Activated naive CD4-positive, alpha-beta T cell treated with anti-CD3 and anti-CD28 coated beads, Interleukin-2, amount 10 ng/mL, durations not matched to agents 7 days and 5 days (primary cell): ENCODE measurements around the gene RPRD1A.
"Not testable (repeated sequence)": the region's sequence is repeated elsewhere in the genome, so short reads cannot be mapped to it uniquely, and the experiment has no call there.

Source experiments
- CTCF ChIA-PET: fragments of 350-600 bp; sonication (Branson Sonifier 250); formaldehyde crosslinking; loops from one replicate; lab custom pipeline; 2021; ENCODE audit warnings: antibody characterized with exemption; lab: Charles Lee
- DNase-seq: peaks from one replicate; pipeline ENCODE4 v3.0.0-alpha.2; 2020
- H3K27ac Mint-ChIP-seq: one replicate; pipeline ENCODE4 v1.8.0; 2021; ENCODE audit warnings: mild to moderate bottlenecking, moderate library complexity, mixed read lengths
- H3K27me3 Mint-ChIP-seq: one replicate; pipeline ENCODE4 v1.8.0; 2021; ENCODE audit warnings: mild to moderate bottlenecking, mixed read lengths
- H3K36me3 Mint-ChIP-seq: one replicate; pipeline ENCODE4 v1.8.0; 2021; ENCODE audit warnings: mixed read lengths
- H3K4me1 Mint-ChIP-seq: one replicate; pipeline ENCODE4 v1.8.0; 2021; ENCODE audit warnings: mixed read lengths
- H3K4me3 Mint-ChIP-seq: one replicate; pipeline ENCODE4 v1.8.0; 2021; ENCODE audit warnings: mild to moderate bottlenecking, moderate library complexity, mixed read lengths
- H3K9me3 Mint-ChIP-seq: one replicate; pipeline ENCODE4 v1.8.0; 2021; ENCODE audit warnings: mixed read lengths

The RPRD1A gene

DNA sequence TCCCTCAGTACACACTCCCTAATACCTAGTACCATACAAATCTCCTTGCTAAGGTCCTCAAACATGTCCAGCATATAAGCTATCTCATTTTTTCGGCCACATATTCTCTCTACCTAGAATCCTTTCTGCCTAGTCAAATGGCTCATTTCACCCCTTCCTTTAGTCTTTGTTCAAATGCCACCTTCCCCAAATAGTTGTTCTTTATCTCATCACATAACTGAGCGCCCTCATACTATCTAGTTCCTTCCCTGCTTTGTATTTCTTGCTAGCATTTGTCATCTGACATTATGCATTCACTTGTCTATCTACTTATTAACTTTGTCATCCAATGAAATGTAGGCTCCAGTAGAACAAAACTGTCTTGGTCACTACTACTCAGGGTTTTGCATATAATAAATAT lies 35.5 kb downstream of the RPRD1A start:
- Mint-ChIP-seq H3K36me3 (peaks cover 22% of the 10 kb centered on the region), H3K27me3 (no peaks in the 10 kb centered on the region), H3K4me3 (no peak overlapping the region), H3K9me3 (peaks cover under 1% of the 10 kb centered on the region), H3K4me1 (peaks cover 28% of the 10 kb centered on the region), H3K27ac (no peak overlapping the region)
- no peak for DNase-seq
- CTCF ChIA-PET, result no interaction called here

DNA sequence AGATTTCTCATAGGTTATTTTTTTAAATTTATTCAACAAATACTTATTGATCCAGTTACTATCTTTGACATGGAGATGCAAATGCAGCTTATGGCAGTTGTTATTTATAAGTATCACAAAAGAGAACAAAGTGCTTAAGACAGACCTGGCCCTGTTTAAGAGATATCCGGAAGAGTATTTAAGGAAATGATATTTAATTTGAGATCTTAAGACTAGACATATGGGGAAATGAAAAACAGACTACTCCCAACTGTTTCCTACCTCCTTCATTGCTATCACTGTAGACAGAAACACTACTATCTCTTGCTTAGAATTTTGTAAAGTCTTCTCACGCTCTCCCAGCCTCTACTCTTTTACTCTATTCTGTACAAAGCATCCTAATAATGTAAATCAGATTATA lies 36.0 kb downstream of the RPRD1A start:
- no peak overlapping the region for H3K4me3 Mint-ChIP-seq
- H3K36me3 Mint-ChIP-seq, result peaks cover 22% of the 10 kb centered on the region
- H3K4me1 Mint-ChIP-seq, result peaks cover 28% of the 10 kb centered on the region
- CTCF ChIA-PET, result no interaction called here
- no peak for DNase-seq
- no peaks in the 10 kb centered on the region for H3K9me3 Mint-ChIP-seq
- no peaks in the 10 kb centered on the region for H3K27me3 Mint-ChIP-seq
- no peak overlapping the region for H3K27ac Mint-ChIP-seq

DNA sequence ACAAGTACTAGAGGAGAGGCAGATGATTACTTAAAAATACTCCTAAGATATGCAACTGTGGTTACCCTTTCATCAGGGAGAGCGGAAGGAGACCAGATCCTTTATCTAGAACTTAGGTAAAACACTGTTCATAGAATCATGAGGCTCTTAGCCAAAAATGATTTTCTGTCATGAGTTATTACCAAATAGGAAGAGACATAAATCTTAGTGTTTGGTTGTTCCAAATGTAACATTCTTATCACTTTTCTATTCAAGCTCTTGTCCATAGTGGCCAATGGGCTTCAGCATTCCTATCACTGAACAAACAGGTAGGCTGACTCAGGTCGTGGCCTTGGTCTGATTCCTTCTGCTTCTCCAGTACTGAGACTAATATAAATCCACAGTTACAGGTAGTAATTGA lies 38.5 kb downstream of the RPRD1A start:
- CTCF ChIA-PET, result interaction anchor here (1.3 kb wide), 1 partner anchor 11 kb away, joined by 4 read pairs; no protein-coding TSS in a partner anchor
- Mint-ChIP-seq H3K9me3 (no peaks in the 10 kb centered on the region), H3K27me3 (no peaks in the 10 kb centered on the region), H3K27ac (peak overlapping the region; percentile 69), H3K4me1 (peaks cover 25% of the 10 kb centered on the region), H3K4me3 (no peak overlapping the region), H3K36me3 (peaks cover 29% of the 10 kb centered on the region)
- no peak for DNase-seq

DNA sequence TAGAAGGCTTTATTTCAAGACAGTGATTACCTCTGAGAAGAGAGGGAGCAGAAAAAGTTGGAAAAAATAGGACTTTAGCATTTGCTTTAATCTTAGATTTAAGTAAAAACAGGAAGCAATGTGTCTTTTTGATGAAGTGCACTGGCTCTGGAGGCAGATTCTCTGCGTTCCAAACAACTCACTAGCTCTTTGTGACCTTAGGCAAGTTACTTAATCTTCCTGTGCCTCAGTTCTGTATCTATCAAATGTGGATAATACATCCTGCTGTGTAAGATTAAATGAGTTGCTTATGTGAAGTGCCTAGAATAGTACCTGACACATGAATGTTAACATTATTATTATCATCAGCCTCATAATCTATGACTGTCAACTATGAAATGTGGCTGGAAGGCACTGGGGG lies 42.3 kb downstream of the RPRD1A start:
- no peaks in the 10 kb centered on the region for H3K27me3 Mint-ChIP-seq
- CTCF ChIA-PET, result no interaction called here
- H3K4me1 Mint-ChIP-seq, result peaks cover 14% of the 10 kb centered on the region
- H3K4me3 Mint-ChIP-seq, result no peak overlapping the region
- peaks cover 20% of the 10 kb centered on the region for H3K36me3 Mint-ChIP-seq
- no peak overlapping the region for H3K27ac Mint-ChIP-seq
- DNase-seq, result no peak
- H3K9me3 Mint-ChIP-seq, result no peaks in the 10 kb centered on the region

DNA sequence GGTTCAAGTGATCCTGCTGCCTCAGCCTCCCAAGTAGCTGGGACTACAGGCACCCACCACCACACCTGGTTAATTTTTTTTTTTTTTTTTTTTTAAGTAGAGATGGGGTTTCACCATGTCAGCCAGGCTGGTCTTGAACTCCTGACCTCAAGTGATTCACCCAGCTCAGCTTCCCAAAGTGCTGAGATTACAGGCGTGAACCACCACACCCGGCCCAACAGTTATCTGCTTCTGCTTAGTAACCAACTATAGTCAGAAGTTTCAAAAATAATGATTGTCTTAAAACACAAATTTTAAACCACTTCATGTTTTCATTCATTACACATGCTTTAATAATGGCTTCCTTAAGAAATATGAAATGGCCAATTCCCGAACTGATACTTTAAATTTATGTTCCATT lies 43.1 kb downstream of the RPRD1A start:
- H3K4me3 Mint-ChIP-seq, H3K27ac Mint-ChIP-seq, H3K27me3 Mint-ChIP-seq, CTCF ChIA-PET, DNase-seq, H3K9me3 Mint-ChIP-seq: not testable (repeated sequence)
- peaks cover 13% of the 10 kb centered on the region for H3K4me1 Mint-ChIP-seq
- H3K36me3 Mint-ChIP-seq, result peaks cover 17% of the 10 kb centered on the region

DNA sequence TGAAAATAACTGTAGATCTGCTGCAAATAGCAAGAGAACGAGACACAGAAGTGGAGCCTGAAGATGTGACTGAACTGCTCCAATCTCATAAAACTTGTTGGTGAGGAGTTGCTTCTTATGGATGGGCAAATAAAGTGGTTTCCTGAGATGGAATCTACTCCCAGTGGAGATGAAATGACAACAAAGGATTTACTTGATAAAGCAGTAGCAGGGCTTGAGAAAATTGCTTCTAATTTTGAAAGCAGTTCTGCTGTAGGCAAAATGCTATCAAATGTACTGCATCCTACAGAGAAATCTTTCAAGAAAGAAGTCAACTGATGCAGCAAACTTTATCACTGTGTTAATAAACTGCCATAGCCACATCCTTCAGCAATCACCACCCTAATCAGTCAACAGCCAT lies 44.0 kb downstream of the RPRD1A start:
- H3K4me3 Mint-ChIP-seq, result no peak overlapping the region
- H3K27me3 Mint-ChIP-seq, result no peaks in the 10 kb centered on the region
- H3K9me3 Mint-ChIP-seq, result no peaks in the 10 kb centered on the region
- H3K27ac Mint-ChIP-seq, result no peak overlapping the region
- CTCF ChIA-PET, result interaction anchor here (1.4 kb wide), 1 partner anchor 261 kb away, joined by 5 read pairs; no protein-coding TSS in a partner anchor
- DNase-seq, result no peak
- peaks cover 4% of the 10 kb centered on the region for H3K4me1 Mint-ChIP-seq
- H3K36me3 Mint-ChIP-seq, result peaks cover 9% of the 10 kb centered on the region

DNA sequence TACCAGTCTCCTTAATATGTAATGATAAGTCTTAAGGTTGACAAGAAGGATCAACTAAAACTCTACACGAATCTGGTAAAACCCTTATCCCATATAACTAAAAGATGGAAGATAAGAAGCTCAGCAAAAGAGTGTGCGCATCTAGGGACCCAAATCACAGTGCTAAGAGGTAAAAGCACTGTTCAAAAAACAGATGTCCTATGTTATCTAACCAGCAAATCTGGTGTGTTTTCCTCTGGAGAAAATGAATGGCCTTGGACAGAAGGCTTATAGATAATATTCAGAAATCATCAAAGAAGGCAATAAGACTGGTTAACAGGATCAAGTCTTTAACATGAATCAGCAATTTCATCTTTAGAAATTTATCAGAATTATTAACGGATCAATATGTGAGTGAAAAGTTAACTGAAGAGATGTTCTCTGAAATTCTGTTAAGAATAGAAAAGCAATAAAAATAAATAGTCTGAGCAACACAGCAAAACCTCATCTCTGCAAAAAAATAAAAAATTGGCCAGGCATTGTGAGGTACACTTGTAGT lies 47.1 kb downstream of the RPRD1A start:
- DNase-seq, result no peak
- Mint-ChIP-seq H3K4me1 (peaks cover 2% of the 10 kb centered on the region), H3K27ac (no peak overlapping the region), H3K9me3 (no peaks in the 10 kb centered on the region), H3K4me3 (no peak overlapping the region), H3K27me3 (no peaks in the 10 kb centered on the region), H3K36me3 (peaks cover 1% of the 10 kb centered on the region)
- CTCF ChIA-PET, result interaction anchor here (0.9 kb wide), 1 partner anchor 76 kb away, joined by 4 read pairs; no protein-coding TSS in a partner anchor

DNA sequence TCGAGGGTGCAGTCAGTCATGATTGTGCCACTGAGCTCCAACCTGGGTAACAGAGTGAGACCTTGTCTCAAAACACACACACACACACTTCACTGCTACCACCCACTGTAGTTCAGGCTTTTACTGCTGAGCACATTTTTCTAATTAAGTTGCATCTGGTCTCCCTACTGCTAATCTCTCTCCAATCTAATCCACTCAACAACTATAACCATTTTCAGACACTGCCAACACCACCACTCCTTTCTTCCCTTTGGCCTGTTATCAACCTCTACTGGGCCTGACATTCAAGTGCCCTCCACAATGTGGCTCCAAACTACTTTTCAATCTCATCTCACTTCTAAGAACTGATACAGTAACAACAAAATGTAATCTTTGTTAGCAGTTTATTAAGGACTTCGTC lies 50.1 kb downstream of the RPRD1A start:
- no peak for DNase-seq
- no peaks in the 10 kb centered on the region for H3K36me3 Mint-ChIP-seq
- H3K27ac Mint-ChIP-seq, result no peak overlapping the region
- H3K9me3 Mint-ChIP-seq, result no peaks in the 10 kb centered on the region
- H3K4me3 Mint-ChIP-seq, result no peak overlapping the region
- H3K4me1 Mint-ChIP-seq, result no peaks in the 10 kb centered on the region
- CTCF ChIA-PET, result interaction anchor here (0.6 to 3.2 kb wide), 16 partner anchors 10 to 287 kb away, joined by 3 to 38 read pairs (median 4); no protein-coding TSS in a partner anchor
- H3K27me3 Mint-ChIP-seq, result no peaks in the 10 kb centered on the region

DNA sequence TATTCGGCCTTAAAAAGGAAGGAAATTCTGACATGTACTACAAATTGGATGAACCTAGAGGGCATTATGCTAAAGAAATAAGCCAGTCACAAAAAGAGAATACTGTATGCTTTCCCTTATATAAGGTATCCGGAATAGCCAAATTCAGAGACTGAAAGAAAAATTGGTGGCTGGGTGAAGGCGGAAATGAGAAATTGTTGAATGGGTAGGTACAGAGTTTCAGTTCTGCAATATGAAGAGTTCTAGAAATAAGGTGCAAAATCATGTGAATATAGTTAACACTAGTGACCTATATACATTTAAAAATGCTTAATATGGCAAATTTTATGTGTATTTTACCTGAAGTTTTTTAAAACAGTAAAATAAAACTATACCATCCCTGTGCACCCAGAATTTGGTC lies 51.7 kb downstream of the RPRD1A start:
- no peak for DNase-seq
- no peak overlapping the region for H3K27ac Mint-ChIP-seq
- H3K4me1 Mint-ChIP-seq, result no peaks in the 10 kb centered on the region
- CTCF ChIA-PET, result no interaction called here
- no peaks in the 10 kb centered on the region for H3K27me3 Mint-ChIP-seq
- no peaks in the 10 kb centered on the region for H3K36me3 Mint-ChIP-seq
- no peak overlapping the region for H3K4me3 Mint-ChIP-seq
- H3K9me3 Mint-ChIP-seq, result no peaks in the 10 kb centered on the region

DNA sequence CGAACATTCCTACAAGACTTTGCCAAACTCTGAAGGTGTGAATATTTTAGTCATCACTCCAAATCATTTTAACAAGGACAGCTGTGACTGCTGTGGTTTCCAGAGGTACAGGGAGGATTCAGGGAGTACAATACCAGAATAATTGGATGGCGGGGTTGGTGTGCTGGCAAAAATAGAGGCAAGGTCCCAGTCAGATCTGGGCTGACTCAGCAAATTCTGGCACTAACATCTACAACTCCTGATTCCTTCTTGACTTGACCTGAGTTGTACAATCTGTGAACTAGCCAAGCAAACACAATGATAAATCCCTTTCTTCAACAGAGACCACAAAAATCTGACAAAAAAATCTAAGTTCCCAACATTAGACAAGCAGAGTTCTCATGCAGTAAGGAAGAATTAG lies 54.5 kb downstream of the RPRD1A start:
- no peaks in the 10 kb centered on the region for H3K9me3 Mint-ChIP-seq
- H3K36me3 Mint-ChIP-seq, result no peaks in the 10 kb centered on the region
- H3K4me3 Mint-ChIP-seq, result no peak overlapping the region
- H3K4me1 Mint-ChIP-seq, result no peaks in the 10 kb centered on the region
- no peak overlapping the region for H3K27ac Mint-ChIP-seq
- no peak for DNase-seq
- no peaks in the 10 kb centered on the region for H3K27me3 Mint-ChIP-seq
- CTCF ChIA-PET, result no interaction called here

DNA sequence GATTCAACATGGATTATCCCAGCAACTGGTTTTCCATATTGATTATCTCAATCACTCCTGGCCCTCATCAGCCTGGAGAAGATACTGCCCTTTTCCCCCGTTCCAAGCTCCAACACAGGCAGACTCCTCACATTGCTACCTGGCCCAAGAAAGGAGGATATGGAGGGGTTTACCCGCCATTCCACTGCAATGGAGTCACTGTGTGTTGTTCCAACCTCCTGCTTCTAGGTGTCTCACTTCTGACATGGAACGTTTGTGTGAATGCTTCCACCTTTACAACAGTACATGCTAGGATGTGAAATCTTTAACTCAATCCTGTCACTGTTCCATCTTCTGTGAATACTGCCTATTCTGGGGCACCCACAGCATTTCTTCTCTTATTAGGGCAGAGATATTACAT lies 58.1 kb downstream of the RPRD1A start:
- CTCF ChIA-PET, result no interaction called here
- no peaks in the 10 kb centered on the region for H3K4me1 Mint-ChIP-seq
- H3K9me3 Mint-ChIP-seq, result no peaks in the 10 kb centered on the region
- no peak for DNase-seq
- H3K4me3 Mint-ChIP-seq, result no peak overlapping the region
- H3K36me3 Mint-ChIP-seq, result no peaks in the 10 kb centered on the region
- no peaks in the 10 kb centered on the region for H3K27me3 Mint-ChIP-seq
- H3K27ac Mint-ChIP-seq, result no peak overlapping the region

DNA sequence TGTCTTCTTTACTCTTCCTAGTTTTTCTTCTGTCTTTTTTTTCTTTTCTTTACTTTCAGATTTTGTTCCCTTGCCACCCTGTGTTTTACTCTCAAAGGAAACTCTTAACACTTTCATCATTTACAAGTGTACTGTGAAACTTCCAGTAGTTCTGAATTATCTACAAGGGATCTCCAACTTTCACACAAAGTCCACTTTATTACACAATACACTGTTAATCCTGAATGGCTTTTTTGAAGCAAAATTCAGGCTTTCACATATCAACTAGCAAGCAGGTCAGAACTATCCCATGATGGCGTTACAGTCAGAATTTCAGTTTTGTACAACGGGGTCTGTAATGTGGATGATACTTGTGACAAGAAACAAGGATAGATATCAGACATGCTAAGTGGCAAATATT lies 60.4 kb downstream of the RPRD1A start:
- Mint-ChIP-seq H3K27ac (no peak overlapping the region), H3K27me3 (no peaks in the 10 kb centered on the region), H3K9me3 (no peaks in the 10 kb centered on the region), H3K36me3 (no peaks in the 10 kb centered on the region), H3K4me3 (no peak overlapping the region), H3K4me1 (no peaks in the 10 kb centered on the region)
- CTCF ChIA-PET, result interaction anchor here (0.7 kb wide), 1 partner anchor 11 kb away, joined by 5 read pairs; no protein-coding TSS in a partner anchor
- no peak for DNase-seq

DNA sequence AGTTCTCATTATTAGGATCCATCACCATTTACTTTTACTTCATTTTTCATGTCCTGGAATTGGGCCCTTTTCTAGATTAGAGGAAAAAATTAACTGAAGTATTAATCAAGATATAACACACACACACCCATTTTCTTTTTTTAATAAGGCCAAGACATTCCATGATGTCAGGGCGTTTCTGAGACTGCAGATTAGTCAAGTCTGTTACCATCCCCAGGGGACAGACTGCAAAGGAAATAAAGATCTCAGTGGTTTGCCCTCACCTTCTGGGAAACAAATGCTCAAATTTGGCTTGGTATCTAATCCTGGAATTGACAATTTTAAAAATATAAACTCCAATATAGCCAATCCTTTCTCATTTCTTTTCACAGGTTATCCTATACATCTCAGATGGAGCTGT lies 67.4 kb downstream of the RPRD1A start:
- Mint-ChIP-seq H3K36me3 (no peaks in the 10 kb centered on the region), H3K27me3 (no peaks in the 10 kb centered on the region), H3K27ac (no peak overlapping the region), H3K4me1 (no peaks in the 10 kb centered on the region), H3K4me3 (no peak overlapping the region), H3K9me3 (no peaks in the 10 kb centered on the region)
- CTCF ChIA-PET, result no interaction called here
- DNase-seq, result no peak

DNA sequence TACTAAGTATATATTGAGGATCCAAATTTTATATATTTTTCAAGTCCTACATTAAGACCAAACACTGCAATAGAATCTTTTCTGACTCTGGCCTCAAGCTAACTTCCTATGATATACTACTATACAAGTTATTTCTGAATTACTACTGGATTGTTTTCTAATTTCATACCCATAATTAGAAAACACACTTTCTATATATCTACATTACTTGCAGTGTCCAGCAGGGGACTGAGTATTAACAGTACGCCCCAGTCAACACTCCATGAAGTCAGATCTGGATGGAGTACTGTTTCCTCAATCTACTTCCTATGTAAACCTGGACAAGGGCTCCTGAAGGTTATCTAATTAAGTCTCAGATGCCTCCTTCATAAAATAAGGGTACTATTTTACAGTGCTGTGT lies 68.4 kb downstream of the RPRD1A start:
- no peaks in the 10 kb centered on the region for H3K4me1 Mint-ChIP-seq
- no peak overlapping the region for H3K27ac Mint-ChIP-seq
- H3K36me3 Mint-ChIP-seq, result no peaks in the 10 kb centered on the region
- no peak overlapping the region for H3K4me3 Mint-ChIP-seq
- H3K27me3 Mint-ChIP-seq, result no peaks in the 10 kb centered on the region
- no peak for DNase-seq
- no peaks in the 10 kb centered on the region for H3K9me3 Mint-ChIP-seq
- CTCF ChIA-PET, result interaction anchor here (0.6 kb wide), 1 partner anchor 482 kb away, joined by 3 read pairs; no protein-coding TSS in a partner anchor

DNA sequence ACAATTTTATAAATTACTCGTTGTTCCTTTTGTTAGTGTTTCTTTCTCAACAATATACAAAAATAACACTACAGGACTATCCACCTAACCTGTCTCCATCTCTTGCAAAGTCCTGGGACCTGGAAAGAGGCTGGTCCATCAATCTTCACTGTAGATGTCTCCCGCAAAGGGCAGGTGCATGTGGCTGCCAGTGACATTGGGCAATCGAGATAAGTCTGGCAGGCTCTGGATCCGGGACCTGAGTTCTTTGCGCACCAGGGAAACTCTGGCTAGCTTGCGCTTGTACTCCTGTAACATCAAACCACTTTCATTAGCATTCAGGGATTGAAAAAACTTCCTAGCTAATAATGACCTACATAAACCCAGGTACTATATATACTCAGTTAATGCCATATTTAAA lies 74.3 kb downstream of the RPRD1A start:
- Mint-ChIP-seq H3K27me3 (no peaks in the 10 kb centered on the region), H3K4me3 (no peak overlapping the region), H3K27ac (no peak overlapping the region), H3K9me3 (no peaks in the 10 kb centered on the region), H3K36me3 (peaks cover 10% of the 10 kb centered on the region), H3K4me1 (no peaks in the 10 kb centered on the region)
- DNase-seq, result no peak
- CTCF ChIA-PET, result no interaction called here
